K562 (cell line): ENCODE measurements around the gene SAMD4A. TPM values are rescaled to one million over a fixed set of nuclear protein-coding genes. Genes with fewer than 3 reads are reported as not detected.

Experiments
- ADNP ChIP-seq: fragments of 200-800 bp; sonication (Bioruptor generic); IDR thresholded peaks from 2 replicates; pipeline ENCODE4 v1.6.1; 2016; ENCODE audit warnings: missing genetic modification characterization, missing compliant biosample characterization
- BMI1 ChIP-seq: fragments of 150-350 bp; IDR thresholded peaks from 2 replicates; pipeline ENCODE4 v1.6.1; 2014; ENCODE audit warnings: low read length
- CREM ChIP-seq: IDR thresholded peaks from 2 replicates; pipeline ENCODE4 v1.6.1; 2014; ENCODE audit warnings: antibody characterized with exemption, low read depth
- GATAD2A ChIP-seq: fragments of 450-650 bp; IDR thresholded peaks from 2 replicates; pipeline ENCODE4 v1.6.1; 2017
- LARP7 ChIP-seq: fragments of 450-650 bp; IDR thresholded peaks from 2 replicates; pipeline ENCODE4 v1.6.1; 2016
- RAD21 ChIP-seq, 2 experiments: fragments of 250-450 bp in 1 of 2; fragments of 450-650 bp in 1 of 2; sonication (Bioruptor Pico) in 1 of 2; formaldehyde crosslinking in 1 of 2; IDR thresholded peaks in 1 of 2; conservative IDR thresholded peaks in 1 of 2; 2 replicates each; pipeline versions ENCODE4 v1.4.0 to v1.8.0; 2020 to 2022; ENCODE audit warnings: mild to moderate bottlenecking in 2 of 2, moderate library complexity in 1 of 2
- SOX6 ChIP-seq: fragments of 450-650 bp; IDR thresholded peaks from 2 replicates; pipeline ENCODE4 v1.6.1; 2014; ENCODE audit warnings: mild to moderate bottlenecking
- XRCC4 ChIP-seq: IDR thresholded peaks from one replicate; pipeline ENCODE4 v1.6.1; 2011; ENCODE audit not compliant: insufficient read depth, insufficient read length; ENCODE audit errors: extremely low read depth
- ZKSCAN3 ChIP-seq: fragments of 250-450 bp; sonication (Bioruptor Pico); IDR thresholded peaks from 2 replicates; pipeline ENCODE4 v1.4.0; 2020
- ZNF77 ChIP-seq: fragments of 250-450 bp; sonication (Bioruptor Pico); IDR thresholded peaks from 2 replicates; pipeline ENCODE4 v1.5.0; 2020
- polyA plus RNA-seq, 8 experiments: library from polyadenylated mRNA; depleted of rRNA in 4 of 8; stranded (reverse) in 5 of 8; unstranded in 3 of 8; fragments of >200 nt; fragmentation: Nextera tagmentation in 2 of 8; fragmentation: Illumina TruSeq in 1 of 8; extraction: Ambion mirVana in 2 of 8; extraction: Trizol in 1 of 8; gene quantifications; 2 replicates each; pipeline versions ENCODE4 v1.2.1 to v1.2.3, GENCODE V29; 2011 to 2014; ENCODE audit warnings: inconsistent platforms in 1 of 8, missing spikeins in 1 of 8
- total RNA-seq, 7 experiments: library from RNA; depleted of rRNA in 6 of 7; stranded (reverse); fragments of >200 nt in 6 of 7; fragmentation: Illumina TruSeq in 2 of 7; extraction: Trizol in 2 of 7; gene quantifications; 2 replicates each; pipeline versions ENCODE4 v1.2.1 to v1.2.3, GENCODE V29; 2011 to 2021; ENCODE audit warnings: low replicate concordance in 1 of 7
- TF ChIP-seq, protein P1 (sequence below): sonication (generic); formaldehyde crosslinking; IDR thresholded peaks from 2 replicates; pipeline ENCODE4 v1.4.0; 2020; ENCODE audit warnings: mild to moderate bottlenecking, missing genetic modification reagents
- TF ChIP-seq, protein P2 (sequence below): fragments of 250-450 bp; sonication (Bioruptor Pico); IDR thresholded peaks from 2 replicates; pipeline ENCODE4 v1.8.0; 2022; ENCODE audit warnings: inconsistent platforms
- TF ChIP-seq, protein P3 (sequence below), 2 experiments: fragments of 450-650 bp in 1 of 2; sonication (generic) in 1 of 2; formaldehyde crosslinking in 1 of 2; IDR thresholded peaks in 1 of 2; conservative IDR thresholded peaks in 1 of 2; 2 replicates each; pipeline versions ENCODE4 v1.6.1 to v1.8.1; 2016 to 2023; ENCODE audit warnings: mild to moderate bottlenecking in 2 of 2, moderate library complexity in 2 of 2, inconsistent platforms in 1 of 2, missing genetic modification reagents in 1 of 2
- TF ChIP-seq, protein P4 (sequence below), 2 experiments: fragments of 450-650 bp; IDR thresholded peaks; 2 replicates each; pipeline ENCODE4 v1.6.1; 2016; ENCODE audit warnings: mild to moderate bottlenecking in 2 of 2, borderline replicate concordance in 1 of 2, low read depth in 1 of 2, moderate library complexity in 1 of 2

Gene SAMD4A
- total and polyA plus RNA-seq, 9 of the 15 experiments (the other 6 are each of a cell fraction or from before 2014, with no cell fraction given): 0.66 to 6.8 (median 3.3) TPM

DNA sequence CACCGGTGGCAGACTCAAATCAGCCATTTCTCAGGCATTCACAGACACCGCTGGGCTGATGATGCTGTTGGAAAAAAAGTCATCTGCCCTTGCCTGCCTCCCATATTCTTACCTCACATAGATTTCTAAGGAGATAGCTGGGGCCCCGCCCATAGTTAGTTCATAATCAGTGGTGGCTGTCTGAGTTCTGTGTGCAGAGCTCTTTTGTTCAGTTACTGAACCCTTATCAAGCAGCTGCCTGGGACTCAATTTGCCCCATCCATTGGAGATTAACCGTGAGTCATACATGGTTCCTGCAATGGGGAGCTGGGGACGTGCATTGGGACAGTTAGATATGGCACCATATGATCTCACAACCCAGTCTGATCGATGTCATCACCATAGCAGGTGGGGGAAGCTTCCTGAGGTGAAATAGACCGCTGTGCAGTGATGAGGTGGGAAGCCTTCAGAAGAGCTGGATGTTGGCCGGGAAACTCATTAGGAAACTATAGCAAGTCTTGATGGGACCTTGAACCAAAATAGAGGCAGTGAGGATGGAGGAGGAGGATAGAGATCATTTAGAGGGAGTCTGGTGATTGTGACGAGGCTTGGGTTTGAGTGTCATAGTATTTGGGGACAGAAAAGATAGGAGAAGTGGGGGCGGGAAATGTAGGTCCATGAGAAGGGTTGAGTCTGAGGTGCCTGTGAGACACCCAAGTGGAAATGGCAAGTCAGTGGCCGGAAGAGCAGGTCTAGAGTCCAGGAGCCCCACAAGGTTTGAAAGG is 187.9 kb downstream of the SAMD4A start (continued):
- TF ChIP-seq, protein P1, sequence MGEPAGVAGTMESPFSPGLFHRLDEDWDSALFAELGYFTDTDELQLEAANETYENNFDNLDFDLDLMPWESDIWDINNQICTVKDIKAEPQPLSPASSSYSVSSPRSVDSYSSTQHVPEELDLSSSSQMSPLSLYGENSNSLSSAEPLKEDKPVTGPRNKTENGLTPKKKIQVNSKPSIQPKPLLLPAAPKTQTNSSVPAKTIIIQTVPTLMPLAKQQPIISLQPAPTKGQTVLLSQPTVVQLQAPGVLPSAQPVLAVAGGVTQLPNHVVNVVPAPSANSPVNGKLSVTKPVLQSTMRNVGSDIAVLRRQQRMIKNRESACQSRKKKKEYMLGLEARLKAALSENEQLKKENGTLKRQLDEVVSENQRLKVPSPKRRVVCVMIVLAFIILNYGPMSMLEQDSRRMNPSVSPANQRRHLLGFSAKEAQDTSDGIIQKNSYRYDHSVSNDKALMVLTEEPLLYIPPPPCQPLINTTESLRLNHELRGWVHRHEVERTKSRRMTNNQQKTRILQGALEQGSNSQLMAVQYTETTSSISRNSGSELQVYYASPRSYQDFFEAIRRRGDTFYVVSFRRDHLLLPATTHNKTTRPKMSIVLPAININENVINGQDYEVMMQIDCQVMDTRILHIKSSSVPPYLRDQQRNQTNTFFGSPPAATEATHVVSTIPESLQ: no peak; the same call in 1 of the 2 replicates
- TF ChIP-seq, protein P2, sequence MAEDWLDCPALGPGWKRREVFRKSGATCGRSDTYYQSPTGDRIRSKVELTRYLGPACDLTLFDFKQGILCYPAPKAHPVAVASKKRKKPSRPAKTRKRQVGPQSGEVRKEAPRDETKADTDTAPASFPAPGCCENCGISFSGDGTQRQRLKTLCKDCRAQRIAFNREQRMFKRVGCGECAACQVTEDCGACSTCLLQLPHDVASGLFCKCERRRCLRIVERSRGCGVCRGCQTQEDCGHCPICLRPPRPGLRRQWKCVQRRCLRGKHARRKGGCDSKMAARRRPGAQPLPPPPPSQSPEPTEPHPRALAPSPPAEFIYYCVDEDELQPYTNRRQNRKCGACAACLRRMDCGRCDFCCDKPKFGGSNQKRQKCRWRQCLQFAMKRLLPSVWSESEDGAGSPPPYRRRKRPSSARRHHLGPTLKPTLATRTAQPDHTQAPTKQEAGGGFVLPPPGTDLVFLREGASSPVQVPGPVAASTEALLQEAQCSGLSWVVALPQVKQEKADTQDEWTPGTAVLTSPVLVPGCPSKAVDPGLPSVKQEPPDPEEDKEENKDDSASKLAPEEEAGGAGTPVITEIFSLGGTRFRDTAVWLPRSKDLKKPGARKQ: no peak
- TF ChIP-seq, protein P3, sequence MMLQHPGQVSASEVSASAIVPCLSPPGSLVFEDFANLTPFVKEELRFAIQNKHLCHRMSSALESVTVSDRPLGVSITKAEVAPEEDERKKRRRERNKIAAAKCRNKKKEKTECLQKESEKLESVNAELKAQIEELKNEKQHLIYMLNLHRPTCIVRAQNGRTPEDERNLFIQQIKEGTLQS (IDR thresholded peaks at IDR 0.05): peak; percentile 99
- TF ChIP-seq, protein P3 (CRISPR knock-in tag; conservative IDR thresholded peaks at IDR 0.05): peak; percentile 94
- no peak for TF ChIP-seq XRCC4
- TF ChIP-seq ZKSCAN3 (CRISPR knock-in tag): no peak
- peak; percentile 96 for TF ChIP-seq SOX6
- TF ChIP-seq ADNP (tag): no peak
- TF ChIP-seq, protein P4, sequence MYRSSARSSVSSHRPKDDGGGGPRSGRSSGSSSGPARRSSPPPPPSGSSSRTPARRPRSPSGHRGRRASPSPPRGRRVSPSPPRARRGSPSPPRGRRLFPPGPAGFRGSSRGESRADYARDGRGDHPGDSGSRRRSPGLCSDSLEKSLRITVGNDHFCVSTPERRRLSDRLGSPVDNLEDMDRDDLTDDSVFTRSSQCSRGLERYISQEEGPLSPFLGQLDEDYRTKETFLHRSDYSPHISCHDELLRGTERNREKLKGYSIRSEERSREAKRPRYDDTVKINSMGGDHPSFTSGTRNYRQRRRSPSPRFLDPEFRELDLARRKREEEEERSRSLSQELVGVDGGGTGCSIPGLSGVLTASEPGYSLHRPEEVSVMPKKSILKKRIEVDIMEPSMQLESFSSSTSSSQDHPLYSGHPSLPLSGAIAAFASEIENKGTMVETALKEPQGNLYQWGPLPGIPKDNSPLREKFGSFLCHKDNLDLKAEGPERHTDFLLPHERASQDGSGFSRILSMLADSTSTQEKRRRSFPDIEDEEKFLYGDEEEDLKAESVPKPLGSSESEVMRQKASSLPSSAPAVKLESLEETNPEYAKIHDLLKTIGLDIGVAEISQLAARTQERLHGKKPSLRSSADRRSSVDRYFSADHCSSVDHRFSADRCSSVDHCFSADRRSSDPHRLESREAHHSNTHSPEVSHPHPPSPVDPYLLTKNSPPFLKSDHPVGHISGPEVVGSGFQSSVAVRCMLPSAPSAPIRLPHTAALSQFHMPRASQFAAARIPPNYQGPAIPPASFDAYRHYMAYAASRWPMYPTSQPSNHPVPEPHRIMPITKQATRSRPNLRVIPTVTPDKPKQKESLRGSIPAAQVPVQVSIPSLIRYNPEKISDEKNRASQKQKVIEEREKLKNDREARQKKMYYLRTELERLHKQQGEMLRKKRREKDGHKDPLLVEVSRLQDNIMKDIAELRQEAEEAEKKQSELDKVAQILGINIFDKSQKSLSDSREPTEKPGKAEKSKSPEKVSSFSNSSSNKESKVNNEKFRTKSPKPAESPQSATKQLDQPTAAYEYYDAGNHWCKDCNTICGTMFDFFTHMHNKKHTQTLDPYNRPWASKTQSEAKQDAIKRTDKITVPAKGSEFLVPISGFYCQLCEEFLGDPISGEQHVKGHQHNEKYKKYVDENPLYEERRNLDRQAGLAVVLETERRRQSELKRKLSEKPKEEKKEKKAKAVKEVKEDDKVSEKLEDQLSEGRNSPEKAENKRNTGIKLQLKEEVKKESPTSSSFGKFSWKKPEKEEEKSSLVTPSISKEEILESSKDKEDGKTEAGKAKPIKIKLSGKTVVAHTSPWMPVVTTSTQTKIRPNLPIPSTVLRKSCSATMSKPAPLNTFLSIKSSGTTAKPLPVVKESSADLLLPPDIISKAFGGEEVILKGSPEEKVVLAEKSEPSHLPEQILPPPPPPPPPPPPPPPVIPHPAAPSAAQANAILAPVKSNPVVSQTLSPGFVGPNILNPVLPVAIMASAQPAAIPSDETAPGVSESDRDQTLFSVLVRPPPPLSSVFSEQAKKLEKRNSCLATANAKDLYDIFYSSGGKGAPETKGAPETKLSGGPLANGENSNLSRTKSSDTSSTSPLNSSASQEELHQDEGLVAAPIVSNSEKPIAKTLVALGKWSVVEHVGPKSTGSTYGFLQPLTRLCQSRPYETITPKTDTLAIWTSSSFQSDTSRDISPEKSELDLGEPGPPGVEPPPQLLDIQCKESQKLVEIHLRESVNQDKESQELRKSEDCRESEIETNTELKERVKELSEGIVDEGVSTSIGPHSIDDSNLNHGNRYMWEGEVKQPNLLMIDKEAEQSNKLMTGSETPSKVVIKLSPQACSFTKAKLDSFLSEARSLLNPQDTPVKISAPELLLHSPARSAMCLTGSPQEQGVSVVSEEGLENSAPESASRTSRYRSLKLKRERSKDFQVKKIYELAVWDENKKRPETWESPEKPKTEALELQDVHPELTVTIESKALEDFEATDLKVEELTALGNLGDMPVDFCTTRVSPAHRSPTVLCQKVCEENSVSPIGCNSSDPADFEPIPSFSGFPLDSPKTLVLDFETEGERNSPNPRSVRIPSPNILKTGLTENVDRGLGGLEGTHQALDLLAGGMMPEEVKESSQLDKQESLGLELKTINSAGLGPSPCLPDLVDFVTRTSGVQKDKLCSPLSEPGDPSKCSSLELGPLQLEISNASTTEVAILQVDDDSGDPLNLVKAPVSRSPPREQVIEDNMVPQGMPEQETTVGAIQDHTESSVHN (IDR thresholded peaks at IDR 0.05; ENCODE audit: borderline replicate concordance in 1 of 2, low read depth in 1 of 2): peak in 1 of 2 experiments; percentile 76; a peak in 2 of 4 replicates
- TF ChIP-seq GATAD2A: 0 out of 2 replicates have a peak, but pooled peaks have one; percentile 47
- peak; percentile 90 for TF ChIP-seq CREM
- no peak for TF ChIP-seq RAD21 (CRISPR knock-in tag; conservative IDR thresholded peaks at IDR 0.05 in 1 of 2, IDR thresholded peaks at IDR 0.05 in 1 of 2)
- no peak for TF ChIP-seq BMI1
- no peak for TF ChIP-seq ZNF77 (CRISPR knock-in tag)
- peak; percentile 74; the same call in 1 of the 2 replicates for TF ChIP-seq LARP7
